HEK293 (cell line): ENCODE data around the gene INO80.

Experiments used
- CTCF ChIA-PET: fragments of 350-600 bp; formaldehyde crosslinking; extraction: SDS; loops from one replicate; lab custom pipeline; 2021; ENCODE audit warnings: antibody characterized with exemption; lab: Yijun Ruan, JAX
- POLR2A ChIA-PET: fragments of 300-600 bp; formaldehyde crosslinking; extraction: SDS; loops from one replicate; lab custom pipeline; 2020; ENCODE audit warnings: antibody characterized with exemption, inconsistent platforms; lab: Yijun Ruan, JAX
- H3K27ac ChIP-seq: fragments of 200-500 bp; sonication (Bioruptor generic); 2 replicates; pipeline ENCODE4 v1.5.1; 2014; ENCODE audit warnings: low read depth, low read length, control low read depth, inconsistent platforms; ENCODE audit errors: extremely low read depth
- H3K36me3 ChIP-seq, 2 experiments: fragments of 200-500 bp in 1 of 2; sonication (Bioruptor generic) in 1 of 2; 1 replicate in 1 of 2; 2 replicates in 1 of 2; pipeline ENCODE4 v1.5.1; 2014 to 2017; ENCODE audit warnings: inconsistent platforms in 2 of 2, low read length in 2 of 2; ENCODE audit not compliant: control insufficient read depth in 2 of 2, insufficient read depth in 1 of 2
- H3K4me1 ChIP-seq: fragments of 200-500 bp; sonication (Bioruptor generic); 2 replicates; pipeline ENCODE4 v1.5.1; 2014; ENCODE audit warnings: mild to moderate bottlenecking, low read length, inconsistent platforms; ENCODE audit not compliant: control insufficient read depth, insufficient read depth
- H3K4me3 ChIP-seq: 2 replicates; pipeline ENCODE4 v1.5.1; 2011; ENCODE audit warnings: low read depth, mild to moderate bottlenecking, control low read depth, low read length, moderate library complexity
- H3K9me3 ChIP-seq: fragments of 200-500 bp; sonication (Bioruptor generic); 2 replicates; pipeline ENCODE4 v1.5.1; 2014; ENCODE audit warnings: low read depth, low read length, inconsistent platforms; ENCODE audit not compliant: control insufficient read depth, insufficient read depth
- EGR2 ChIP-seq: fragments of 450-650 bp; formaldehyde crosslinking; IDR thresholded peaks from 2 replicates; pipeline ENCODE4 v1.5.1; 2016; ENCODE audit warnings: low read depth, missing biosample characterization, missing genetic modification characterization
- KLF9 ChIP-seq: fragments of 450-650 bp; formaldehyde crosslinking; IDR thresholded peaks from 2 replicates; pipeline ENCODE4 v1.5.1; 2016; ENCODE audit warnings: missing biosample characterization, missing genetic modification characterization, low read depth
- SP7 ChIP-seq: fragments of 450-650 bp; formaldehyde crosslinking; IDR thresholded peaks from 2 replicates; pipeline ENCODE4 v1.5.1; 2016; ENCODE audit warnings: missing biosample characterization, missing genetic modification characterization
- ZFHX2 ChIP-seq: fragments of 450-650 bp; formaldehyde crosslinking; conservative IDR thresholded peaks from 2 replicates; pipeline ENCODE4 v1.5.1; 2016; ENCODE audit warnings: missing biosample characterization, missing genetic modification characterization
- ZNF10 ChIP-seq: fragments of 450-650 bp; formaldehyde crosslinking; IDR thresholded peaks from 2 replicates; pipeline ENCODE4 v1.5.1; 2017; ENCODE audit warnings: missing biosample characterization, missing genetic modification characterization
- ZNF114 ChIP-seq: fragments of 450-650 bp; formaldehyde crosslinking; IDR thresholded peaks from 2 replicates; pipeline ENCODE4 v1.5.0; 2017; ENCODE audit warnings: missing biosample characterization, missing genetic modification characterization
- ZNF121 ChIP-seq: fragments of 450-650 bp; formaldehyde crosslinking; IDR thresholded peaks from 2 replicates; pipeline ENCODE4 v1.5.1; 2016; ENCODE audit warnings: missing biosample characterization, missing genetic modification characterization
- ZNF23 ChIP-seq: fragments of 450-650 bp; formaldehyde crosslinking; IDR thresholded peaks from 2 replicates; pipeline ENCODE4 v1.5.1; 2016; ENCODE audit warnings: missing biosample characterization, missing genetic modification characterization, borderline replicate concordance
- ZNF274 ChIP-seq, 2 experiments: fragments of 200-500 bp in 1 of 2; fragments of 450-650 bp in 1 of 2; sonication (Bioruptor generic) in 1 of 2; formaldehyde crosslinking in 1 of 2; IDR thresholded peaks; 2 replicates each; pipeline versions ENCODE4 v1.5.1 to v1.6.1; 2014 to 2016; ENCODE audit warnings: borderline replicate concordance in 1 of 2, inconsistent platforms in 1 of 2, low read length in 1 of 2, missing biosample characterization in 1 of 2, missing genetic modification characterization in 1 of 2
- ZNF324 ChIP-seq: fragments of 450-650 bp; formaldehyde crosslinking; IDR thresholded peaks from 2 replicates; pipeline ENCODE4 v1.5.1; 2016; ENCODE audit warnings: missing biosample characterization, missing genetic modification characterization
- ZNF529 ChIP-seq: fragments of 450-650 bp; formaldehyde crosslinking; IDR thresholded peaks from 2 replicates; pipeline ENCODE4 v1.5.1; 2017; ENCODE audit warnings: missing genetic modification characterization, missing biosample characterization; ENCODE audit not compliant: insufficient replicate concordance
- ZNF548 ChIP-seq: fragments of 450-650 bp; formaldehyde crosslinking; IDR thresholded peaks from 2 replicates; pipeline ENCODE4 v1.5.1; 2016; ENCODE audit warnings: missing biosample characterization, missing genetic modification characterization
- ZNF600 ChIP-seq: fragments of 450-650 bp; formaldehyde crosslinking; IDR thresholded peaks from 2 replicates; pipeline ENCODE4 v1.5.1; 2016; ENCODE audit warnings: missing biosample characterization, missing genetic modification characterization
- ZNF623 ChIP-seq: fragments of 450-650 bp; formaldehyde crosslinking; IDR thresholded peaks from 2 replicates; pipeline ENCODE4 v1.5.1; 2016; ENCODE audit warnings: missing biosample characterization, missing genetic modification characterization
- ZNF747 ChIP-seq: fragments of 450-650 bp; formaldehyde crosslinking; IDR thresholded peaks from 2 replicates; pipeline ENCODE4 v1.5.1; 2016; ENCODE audit warnings: missing biosample characterization, missing genetic modification characterization
- ZNF791 ChIP-seq: fragments of 450-650 bp; formaldehyde crosslinking; IDR thresholded peaks from 2 replicates; pipeline ENCODE4 v1.5.1; 2016; ENCODE audit warnings: missing biosample characterization, missing genetic modification characterization
- TF ChIP-seq, protein P1 (sequence below): fragments of 450-650 bp; formaldehyde crosslinking; conservative IDR thresholded peaks from 2 replicates; pipeline ENCODE4 v1.5.1; 2016; ENCODE audit warnings: low read depth, missing biosample characterization, missing genetic modification characterization
- TF ChIP-seq, protein P2 (sequence below): fragments of 450-650 bp; formaldehyde crosslinking; IDR thresholded peaks from 2 replicates; pipeline ENCODE4 v1.5.0; 2017; ENCODE audit warnings: missing biosample characterization, missing genetic modification characterization, borderline replicate concordance
- TF ChIP-seq, protein P3 (sequence below): fragments of 450-650 bp; formaldehyde crosslinking; IDR thresholded peaks from 2 replicates; pipeline ENCODE4 v1.5.1; 2016; ENCODE audit warnings: missing biosample characterization, missing genetic modification characterization
- TF ChIP-seq, protein P4 (sequence below): fragments of 450-650 bp; formaldehyde crosslinking; IDR thresholded peaks from 2 replicates; pipeline ENCODE4 v1.5.1; 2016; ENCODE audit warnings: missing biosample characterization, missing genetic modification characterization
- TF ChIP-seq, protein P5 (sequence below): fragments of 450-650 bp; formaldehyde crosslinking; IDR thresholded peaks from 2 replicates; pipeline ENCODE4 v1.5.1; 2016; ENCODE audit warnings: missing biosample characterization, missing genetic modification characterization

Gene INO80

DNA sequence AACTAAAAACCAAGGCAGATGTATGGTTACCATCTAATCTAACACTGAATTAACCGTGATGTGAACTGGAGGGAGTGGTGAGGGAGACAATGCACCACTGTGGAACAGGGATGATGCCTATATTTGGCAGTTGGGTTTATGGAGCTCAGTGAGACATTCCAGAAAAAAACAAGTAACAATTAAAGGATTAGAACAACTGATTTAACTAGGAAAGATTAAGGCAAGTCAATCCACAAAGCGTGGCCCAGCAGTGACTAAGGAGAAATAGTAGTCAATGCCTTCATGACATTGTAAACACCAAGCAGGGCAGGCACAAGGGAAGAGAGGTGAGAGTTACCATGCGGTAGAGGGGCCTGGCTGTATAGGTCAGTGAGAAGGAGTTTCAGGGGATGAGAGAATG, 124.7 kb downstream of the INO80 start:
- H3K36me3 ChIP-seq = peaks cover 4 to 57% of the 10 kb centered on the region in 2 experiments; a peak in 2 of 3 replicates
- POLR2A ChIA-PET = interaction anchor here (1.4 kb wide), 1 partner anchor 38 kb away, joined by 3 read pairs; the partner anchor contains the start of gene CHAC1

DNA sequence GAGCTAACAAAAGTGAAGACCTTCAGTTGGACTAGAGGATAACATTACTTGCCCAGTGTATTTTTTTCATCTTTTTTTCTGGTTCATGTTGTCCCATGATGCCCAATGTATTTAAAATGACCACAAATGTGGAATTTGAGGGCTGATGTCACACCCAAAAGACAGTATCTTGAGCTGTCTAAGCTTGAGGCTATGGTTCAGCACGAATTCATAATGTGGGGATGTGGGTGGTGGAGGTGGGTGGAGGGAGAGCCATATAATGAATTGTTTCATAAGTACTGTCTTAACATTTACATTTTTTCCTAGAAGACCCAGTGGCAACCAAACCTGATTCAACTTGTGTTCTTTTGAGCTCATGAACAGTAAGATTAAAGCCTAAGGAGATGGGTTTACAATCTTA, 125.3 kb downstream of the INO80 start:
- peaks cover 8 to 59% of the 10 kb centered on the region in 2 experiments; a peak in 2 of 3 replicates for H3K36me3 ChIP-seq

More for the DNA sequence above, 124.7 kb downstream of the INO80 start:
- CTCF ChIA-PET = interaction anchor here (0.8 kb wide), 1 partner anchor 34 kb away, joined by 3 read pairs; no protein-coding TSS in a partner anchor
- H3K27ac ChIP-seq = no peak overlapping the region
- TF ChIP-seq, protein P1, sequence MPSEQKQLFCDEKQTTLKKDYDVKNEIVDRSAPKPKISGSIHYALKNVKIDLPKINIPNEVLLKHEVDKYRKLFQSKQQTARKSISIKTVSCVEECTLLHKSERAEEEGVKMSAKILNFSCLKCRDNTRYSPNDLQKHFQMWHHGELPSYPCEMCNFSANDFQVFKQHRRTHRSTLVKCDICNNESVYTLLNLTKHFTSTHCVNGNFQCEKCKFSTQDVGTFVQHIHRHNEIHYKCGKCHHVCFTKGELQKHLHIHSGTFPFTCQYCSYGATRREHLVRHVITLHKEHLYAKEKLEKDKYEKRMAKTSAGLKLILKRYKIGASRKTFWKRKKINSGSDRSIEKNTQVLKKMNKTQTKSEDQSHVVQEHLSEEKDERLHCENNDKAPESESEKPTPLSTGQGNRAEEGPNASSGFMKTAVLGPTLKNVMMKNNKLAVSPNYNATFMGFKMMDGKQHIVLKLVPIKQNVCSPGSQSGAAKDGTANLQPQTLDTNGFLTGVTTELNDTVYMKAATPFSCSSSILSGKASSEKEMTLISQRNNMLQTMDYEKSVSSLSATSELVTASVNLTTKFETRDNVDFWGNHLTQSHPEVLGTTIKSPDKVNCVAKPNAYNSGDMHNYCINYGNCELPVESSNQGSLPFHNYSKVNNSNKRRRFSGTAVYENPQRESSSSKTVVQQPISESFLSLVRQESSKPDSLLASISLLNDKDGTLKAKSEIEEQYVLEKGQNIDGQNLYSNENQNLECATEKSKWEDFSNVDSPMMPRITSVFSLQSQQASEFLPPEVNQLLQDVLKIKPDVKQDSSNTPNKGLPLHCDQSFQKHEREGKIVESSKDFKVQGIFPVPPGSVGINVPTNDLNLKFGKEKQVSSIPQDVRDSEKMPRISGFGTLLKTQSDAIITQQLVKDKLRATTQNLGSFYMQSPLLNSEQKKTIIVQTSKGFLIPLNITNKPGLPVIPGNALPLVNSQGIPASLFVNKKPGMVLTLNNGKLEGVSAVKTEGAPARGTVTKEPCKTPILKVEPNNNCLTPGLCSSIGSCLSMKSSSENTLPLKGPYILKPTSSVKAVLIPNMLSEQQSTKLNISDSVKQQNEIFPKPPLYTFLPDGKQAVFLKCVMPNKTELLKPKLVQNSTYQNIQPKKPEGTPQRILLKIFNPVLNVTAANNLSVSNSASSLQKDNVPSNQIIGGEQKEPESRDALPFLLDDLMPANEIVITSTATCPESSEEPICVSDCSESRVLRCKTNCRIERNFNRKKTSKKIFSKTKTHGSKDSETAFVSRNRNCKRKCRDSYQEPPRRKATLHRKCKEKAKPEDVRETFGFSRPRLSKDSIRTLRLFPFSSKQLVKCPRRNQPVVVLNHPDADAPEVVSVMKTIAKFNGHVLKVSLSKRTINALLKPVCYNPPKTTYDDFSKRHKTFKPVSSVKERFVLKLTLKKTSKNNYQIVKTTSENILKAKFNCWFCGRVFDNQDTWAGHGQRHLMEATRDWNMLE (tag by site-specific recombination) = no peak
- 0 out of 2 replicates have a peak, but pooled peaks have one; percentile 24 for TF ChIP-seq SP7 (tag by site-specific recombination)
- H3K4me3 ChIP-seq = no peak overlapping the region
- H3K9me3 ChIP-seq = no peaks in the 10 kb centered on the region
- H3K4me1 ChIP-seq = no peaks in the 10 kb centered on the region

DNA sequence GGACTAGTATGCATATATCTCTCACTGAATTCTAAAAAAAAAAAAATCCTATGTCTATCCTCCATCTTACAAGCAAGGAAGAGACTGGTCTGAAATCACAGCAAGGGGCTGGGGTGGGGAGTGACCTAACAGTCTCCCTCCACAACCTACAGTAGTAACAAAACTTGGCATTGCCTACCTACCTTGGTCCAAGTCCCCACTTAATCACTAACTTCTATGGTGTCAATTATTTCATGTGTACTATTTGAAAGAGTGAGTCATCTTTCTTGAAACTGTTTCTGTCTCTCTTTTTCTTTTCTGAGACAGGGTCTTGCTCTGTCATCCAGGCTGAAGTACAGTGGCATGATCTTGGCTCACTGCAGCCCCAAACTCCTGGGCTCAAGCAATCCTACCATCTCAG, 126.0 kb downstream of the INO80 start:
- H3K9me3 ChIP-seq = no peaks in the 10 kb centered on the region
- peaks cover 8 to 59% of the 10 kb centered on the region in 2 experiments; a peak in 2 of 3 replicates for H3K36me3 ChIP-seq
- no peak overlapping the region for H3K4me3 ChIP-seq
- no peaks in the 10 kb centered on the region for H3K4me1 ChIP-seq
- H3K27ac ChIP-seq = no peak overlapping the region
- POLR2A ChIA-PET = interaction anchor here (1.4 kb wide), 1 partner anchor 37 kb away, joined by 3 read pairs; the partner anchor contains the start of gene CHAC1
- CTCF ChIA-PET = no interaction called here
- TF ChIP-seq, protein P2, sequence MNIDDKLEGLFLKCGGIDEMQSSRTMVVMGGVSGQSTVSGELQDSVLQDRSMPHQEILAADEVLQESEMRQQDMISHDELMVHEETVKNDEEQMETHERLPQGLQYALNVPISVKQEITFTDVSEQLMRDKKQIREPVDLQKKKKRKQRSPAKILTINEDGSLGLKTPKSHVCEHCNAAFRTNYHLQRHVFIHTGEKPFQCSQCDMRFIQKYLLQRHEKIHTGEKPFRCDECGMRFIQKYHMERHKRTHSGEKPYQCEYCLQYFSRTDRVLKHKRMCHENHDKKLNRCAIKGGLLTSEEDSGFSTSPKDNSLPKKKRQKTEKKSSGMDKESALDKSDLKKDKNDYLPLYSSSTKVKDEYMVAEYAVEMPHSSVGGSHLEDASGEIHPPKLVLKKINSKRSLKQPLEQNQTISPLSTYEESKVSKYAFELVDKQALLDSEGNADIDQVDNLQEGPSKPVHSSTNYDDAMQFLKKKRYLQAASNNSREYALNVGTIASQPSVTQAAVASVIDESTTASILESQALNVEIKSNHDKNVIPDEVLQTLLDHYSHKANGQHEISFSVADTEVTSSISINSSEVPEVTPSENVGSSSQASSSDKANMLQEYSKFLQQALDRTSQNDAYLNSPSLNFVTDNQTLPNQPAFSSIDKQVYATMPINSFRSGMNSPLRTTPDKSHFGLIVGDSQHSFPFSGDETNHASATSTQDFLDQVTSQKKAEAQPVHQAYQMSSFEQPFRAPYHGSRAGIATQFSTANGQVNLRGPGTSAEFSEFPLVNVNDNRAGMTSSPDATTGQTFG = no peak
- TF ChIP-seq, protein P3, sequence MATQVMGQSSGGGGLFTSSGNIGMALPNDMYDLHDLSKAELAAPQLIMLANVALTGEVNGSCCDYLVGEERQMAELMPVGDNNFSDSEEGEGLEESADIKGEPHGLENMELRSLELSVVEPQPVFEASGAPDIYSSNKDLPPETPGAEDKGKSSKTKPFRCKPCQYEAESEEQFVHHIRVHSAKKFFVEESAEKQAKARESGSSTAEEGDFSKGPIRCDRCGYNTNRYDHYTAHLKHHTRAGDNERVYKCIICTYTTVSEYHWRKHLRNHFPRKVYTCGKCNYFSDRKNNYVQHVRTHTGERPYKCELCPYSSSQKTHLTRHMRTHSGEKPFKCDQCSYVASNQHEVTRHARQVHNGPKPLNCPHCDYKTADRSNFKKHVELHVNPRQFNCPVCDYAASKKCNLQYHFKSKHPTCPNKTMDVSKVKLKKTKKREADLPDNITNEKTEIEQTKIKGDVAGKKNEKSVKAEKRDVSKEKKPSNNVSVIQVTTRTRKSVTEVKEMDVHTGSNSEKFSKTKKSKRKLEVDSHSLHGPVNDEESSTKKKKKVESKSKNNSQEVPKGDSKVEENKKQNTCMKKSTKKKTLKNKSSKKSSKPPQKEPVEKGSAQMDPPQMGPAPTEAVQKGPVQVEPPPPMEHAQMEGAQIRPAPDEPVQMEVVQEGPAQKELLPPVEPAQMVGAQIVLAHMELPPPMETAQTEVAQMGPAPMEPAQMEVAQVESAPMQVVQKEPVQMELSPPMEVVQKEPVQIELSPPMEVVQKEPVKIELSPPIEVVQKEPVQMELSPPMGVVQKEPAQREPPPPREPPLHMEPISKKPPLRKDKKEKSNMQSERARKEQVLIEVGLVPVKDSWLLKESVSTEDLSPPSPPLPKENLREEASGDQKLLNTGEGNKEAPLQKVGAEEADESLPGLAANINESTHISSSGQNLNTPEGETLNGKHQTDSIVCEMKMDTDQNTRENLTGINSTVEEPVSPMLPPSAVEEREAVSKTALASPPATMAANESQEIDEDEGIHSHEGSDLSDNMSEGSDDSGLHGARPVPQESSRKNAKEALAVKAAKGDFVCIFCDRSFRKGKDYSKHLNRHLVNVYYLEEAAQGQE (tag by site-specific recombination) = no peak
- no peak for TF ChIP-seq ZNF274 (IDR thresholded peaks at IDR 0.05; ENCODE audit: low read length)
- no peak for TF ChIP-seq ZNF274 (tag by site-specific recombination; IDR thresholded peaks at IDR 0.05; ENCODE audit: borderline replicate concordance)
- TF ChIP-seq ZNF791 (tag by site-specific recombination) = no peak
- TF ChIP-seq ZNF529 (tag by site-specific recombination) = no peak
- TF ChIP-seq, protein P4, sequence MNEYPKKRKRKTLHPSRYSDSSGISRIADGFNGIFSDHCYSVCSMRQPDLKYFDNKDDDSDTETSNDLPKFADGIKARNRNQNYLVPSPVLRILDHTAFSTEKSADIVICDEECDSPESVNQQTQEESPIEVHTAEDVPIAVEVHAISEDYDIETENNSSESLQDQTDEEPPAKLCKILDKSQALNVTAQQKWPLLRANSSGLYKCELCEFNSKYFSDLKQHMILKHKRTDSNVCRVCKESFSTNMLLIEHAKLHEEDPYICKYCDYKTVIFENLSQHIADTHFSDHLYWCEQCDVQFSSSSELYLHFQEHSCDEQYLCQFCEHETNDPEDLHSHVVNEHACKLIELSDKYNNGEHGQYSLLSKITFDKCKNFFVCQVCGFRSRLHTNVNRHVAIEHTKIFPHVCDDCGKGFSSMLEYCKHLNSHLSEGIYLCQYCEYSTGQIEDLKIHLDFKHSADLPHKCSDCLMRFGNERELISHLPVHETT (tag by site-specific recombination) = no peak
- no peak for TF ChIP-seq ZNF623 (tag by site-specific recombination)
- no peak for TF ChIP-seq ZNF114 (tag by site-specific recombination)
- TF ChIP-seq, protein P5, sequence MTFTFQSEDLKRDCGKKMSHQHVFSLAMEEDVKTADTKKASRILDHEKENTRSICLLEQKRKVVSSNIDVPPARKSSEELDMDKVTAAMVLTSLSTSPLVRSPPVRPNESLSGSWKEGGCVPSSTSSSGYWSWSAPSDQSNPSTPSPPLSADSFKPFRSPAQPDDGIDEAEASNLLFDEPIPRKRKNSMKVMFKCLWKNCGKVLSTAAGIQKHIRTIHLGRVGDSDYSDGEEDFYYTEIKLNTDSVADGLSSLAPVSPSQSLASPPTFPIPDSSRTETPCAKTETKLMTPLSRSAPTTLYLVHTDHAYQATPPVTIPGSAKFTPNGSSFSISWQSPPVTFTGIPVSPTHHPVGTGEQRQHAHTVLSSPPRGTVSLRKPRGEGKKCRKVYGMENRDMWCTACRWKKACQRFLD (tag by site-specific recombination) = no peak
- no peak for TF ChIP-seq ZNF548 (tag by site-specific recombination)

More for the DNA sequence above, 125.3 kb downstream of the INO80 start:
- POLR2A ChIA-PET = interaction anchor here (1.4 kb wide), 1 partner anchor 38 kb away, joined by 3 read pairs; the partner anchor contains the start of gene CHAC1
- Histone ChIP-seq H3K4me1 (no peaks in the 10 kb centered on the region), H3K4me3 (no peak overlapping the region), H3K27ac (no peak overlapping the region), H3K9me3 (no peaks in the 10 kb centered on the region)
- TF ChIP-seq ZNF600 (tag by site-specific recombination) (no peak), KLF9 (tag by site-specific recombination) (no peak), ZNF324 (tag by site-specific recombination) (no peak), EGR2 (peak; percentile 35; the same call in 1 of the 2 replicates), ZNF747 (tag by site-specific recombination) (no peak), ZNF10 (tag by site-specific recombination) (no peak), ZNF23 (tag by site-specific recombination) (no peak), ZNF274 (IDR thresholded peaks at IDR 0.05; ENCODE audit: low read length) (no peak), ZNF274 (tag by site-specific recombination; IDR thresholded peaks at IDR 0.05; ENCODE audit: borderline replicate concordance) (no peak), ZFHX2 (tag by site-specific recombination) (peak; percentile 46), ZNF121 (tag by site-specific recombination) (no peak)
- TF ChIP-seq, all 188 proteins: peak for 2
- CTCF ChIA-PET = no interaction called here
